DND-41 (cell line): ENCODE measurements around the gene KRTAP17-1.

Experiments
- CTCF ChIP-seq: IDR thresholded peaks from 2 replicates; pipeline ENCODE4 v1.5.1; 2012; ENCODE audit warnings: borderline replicate concordance, low read length, moderate library complexity, mild to moderate bottlenecking; ENCODE audit not compliant: poor library complexity, severe bottlenecking; ENCODE audit errors: extremely low read depth
- EZH2 ChIP-seq: IDR thresholded peaks from 3 replicates; pipeline ENCODE4 v1.6.1; 2012; ENCODE audit warnings: borderline replicate concordance, low read depth, mild to moderate bottlenecking, moderate library complexity, low read length, inconsistent platforms; ENCODE audit not compliant: severe bottlenecking

DNA sequence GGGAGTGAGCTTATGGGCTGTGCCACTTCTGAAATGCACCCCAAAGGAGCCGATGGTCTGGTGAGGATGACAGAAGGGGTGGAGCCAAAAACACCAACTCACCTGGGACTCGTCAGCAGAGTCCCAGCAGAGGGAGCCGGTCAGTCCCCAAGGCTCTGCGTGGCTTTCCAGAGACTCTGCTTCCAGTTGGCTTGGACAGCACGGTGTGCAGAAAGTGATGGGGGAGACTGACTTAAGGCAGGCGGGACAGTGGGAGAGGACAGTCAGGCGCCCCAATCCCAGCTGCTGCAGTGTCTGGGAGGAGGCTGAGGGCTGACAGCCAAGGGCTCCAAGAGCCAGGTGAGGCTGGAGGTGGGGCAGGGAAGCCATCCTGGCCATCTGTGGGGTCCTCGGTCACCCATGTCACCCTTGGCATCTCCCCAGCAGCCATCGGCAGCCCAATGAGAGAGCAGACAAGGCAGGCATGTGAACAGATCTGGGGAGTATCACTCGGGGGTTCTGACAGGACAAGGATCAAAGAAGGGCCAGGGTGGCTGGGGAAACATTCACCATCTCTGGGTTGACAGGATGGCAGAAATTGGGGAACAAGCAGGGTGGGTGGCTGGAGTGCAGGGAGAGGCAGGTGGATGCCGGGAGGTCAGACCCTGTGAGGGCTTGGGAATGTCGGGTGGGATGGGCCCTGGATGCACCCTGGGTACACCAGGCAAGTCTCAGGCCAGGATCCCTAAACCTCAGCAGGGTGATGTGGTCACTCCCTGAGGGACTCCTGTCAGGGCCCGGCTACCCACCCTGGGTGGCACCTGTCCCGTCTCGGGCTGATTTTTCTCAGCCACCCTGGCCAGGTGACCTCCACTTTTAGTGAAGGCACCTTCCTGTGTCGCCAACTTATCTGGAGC is 8.9 kb upstream of the KRTAP17-1 start:
- TF ChIP-seq CTCF, result no peak
- no peak for TF ChIP-seq EZH2
